Jurkat, Clone E6-1 (cell line): ENCODE results near the gene WFDC2.
A peak's percentile ranks its signal among the peaks of the same experiment; 100 is the strongest.

Experiments
- DNase-seq: peaks from one replicate; pipeline ENCODE4 v3.0.0-alpha.2; 2011; ENCODE audit warnings: low read depth, low spot score
- H3K4me3 ChIP-seq: 2 replicates; pipeline ENCODE4 v1.5.1; 2011; ENCODE audit warnings: mild to moderate bottlenecking, low read length, control low read depth, moderate library complexity

WFDC2 gene

GRCh38 chr20:45485388-45485787 is 15.8 kb downstream of the WFDC2 start:
- no peak for DNase-seq
- H3K4me3 ChIP-seq: no peak overlapping the region

GRCh38 chr20:45487231-45487635 is 17.7 kb downstream of the WFDC2 start:
- DNase-seq: no peak
- no peak overlapping the region for H3K4me3 ChIP-seq

DNA sequence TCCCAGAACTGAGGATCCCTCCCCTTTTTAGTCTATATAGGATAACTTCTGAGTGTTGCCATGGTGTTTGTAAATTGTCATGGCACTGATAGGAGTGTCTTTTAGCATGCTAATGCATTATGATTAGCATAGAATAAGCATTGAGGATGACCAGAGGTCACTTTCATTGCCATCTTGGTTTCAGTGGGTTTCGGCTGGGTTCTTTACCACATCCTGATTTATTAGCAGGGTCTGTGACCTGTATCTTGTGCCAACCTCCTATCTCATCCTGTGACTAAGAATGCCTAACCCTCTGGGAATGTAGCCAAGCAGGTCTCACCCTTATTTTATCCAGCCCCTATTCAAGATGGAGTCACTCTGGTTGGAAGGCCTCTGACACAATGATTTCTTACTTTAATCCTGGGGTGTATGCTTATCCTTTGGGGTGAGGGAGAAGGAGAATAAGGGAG is 19.6 kb downstream of the WFDC2 start:
- no peak overlapping the region for H3K4me3 ChIP-seq
- no peak for DNase-seq

- H3K4me3 ChIP-seq: no peak overlapping the region
- no peak for DNase-seq
Observed at GRCh38 chr20:45495501-45495941, 26.0 kb downstream of the WFDC2 start.

GRCh38 chr20:45496166-45496565 is 26.6 kb downstream of the WFDC2 start:
- DNase-seq: no peak
- no peak overlapping the region for H3K4me3 ChIP-seq

DNA sequence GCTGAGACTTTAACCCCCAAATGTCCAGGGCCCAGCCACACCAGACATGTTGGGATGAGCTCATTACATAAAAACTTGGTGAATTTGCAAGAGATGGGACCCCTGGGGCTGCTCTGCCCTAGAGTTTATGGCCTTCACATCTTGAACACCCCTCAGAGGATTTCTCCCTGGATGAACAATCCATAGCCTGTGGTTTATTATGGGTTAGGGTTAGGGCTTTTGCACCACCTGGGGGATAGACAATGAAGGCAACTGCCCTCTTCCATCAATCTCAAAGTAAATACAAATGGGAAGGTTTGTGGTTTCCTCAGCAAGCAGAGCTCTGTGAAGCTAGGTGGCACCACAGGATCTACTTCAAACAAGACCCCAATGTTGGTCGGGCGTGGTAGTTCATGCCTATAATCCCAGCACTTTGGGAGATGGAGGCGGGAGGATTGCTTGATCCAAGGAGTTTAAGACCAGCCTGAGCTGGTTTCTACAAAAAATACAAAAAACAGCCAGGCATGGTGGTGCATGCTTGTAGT is 28.5 kb downstream of the WFDC2 start:
- no peak overlapping the region for H3K4me3 ChIP-seq
- DNase-seq: peak; percentile 17

DNA sequence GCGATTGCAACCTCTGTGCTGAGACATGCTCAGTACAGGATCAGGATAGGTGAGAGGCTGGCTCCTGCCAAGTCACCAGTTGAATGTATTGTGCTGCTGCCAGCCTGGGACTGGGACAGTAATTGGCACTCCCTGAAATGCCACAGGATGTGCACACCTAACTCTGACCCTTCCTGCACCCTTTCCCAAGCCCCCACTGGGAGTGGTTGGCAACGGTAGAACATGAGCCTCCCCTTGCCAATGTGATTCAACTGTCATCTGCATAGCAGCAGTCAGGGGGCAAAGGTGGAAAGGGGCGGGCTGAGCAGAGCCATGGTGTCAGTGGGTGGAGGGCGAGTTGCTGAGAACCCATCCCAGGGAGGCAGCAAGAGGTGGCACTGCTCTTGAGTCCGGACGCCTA is 30.5 kb downstream of the WFDC2 start:
- H3K4me3 ChIP-seq: no peak overlapping the region
- no peak for DNase-seq

- no peak overlapping the region for H3K4me3 ChIP-seq
- no peak for DNase-seq
Observed at GRCh38 chr20:45501600-45501999, 32.0 kb downstream of the WFDC2 start.

- no peak for DNase-seq
- no peak overlapping the region for H3K4me3 ChIP-seq
Observed at GRCh38 chr20:45502561-45502960, 33.0 kb downstream of the WFDC2 start.

- no peak for DNase-seq
- H3K4me3 ChIP-seq: no peak overlapping the region
Observed at GRCh38 chr20:45503403-45503802, 33.9 kb downstream of the WFDC2 start.

- no peak for DNase-seq
- H3K4me3 ChIP-seq: no peak overlapping the region
Observed at GRCh38 chr20:45506398-45506797, 36.8 kb downstream of the WFDC2 start.

DNA sequence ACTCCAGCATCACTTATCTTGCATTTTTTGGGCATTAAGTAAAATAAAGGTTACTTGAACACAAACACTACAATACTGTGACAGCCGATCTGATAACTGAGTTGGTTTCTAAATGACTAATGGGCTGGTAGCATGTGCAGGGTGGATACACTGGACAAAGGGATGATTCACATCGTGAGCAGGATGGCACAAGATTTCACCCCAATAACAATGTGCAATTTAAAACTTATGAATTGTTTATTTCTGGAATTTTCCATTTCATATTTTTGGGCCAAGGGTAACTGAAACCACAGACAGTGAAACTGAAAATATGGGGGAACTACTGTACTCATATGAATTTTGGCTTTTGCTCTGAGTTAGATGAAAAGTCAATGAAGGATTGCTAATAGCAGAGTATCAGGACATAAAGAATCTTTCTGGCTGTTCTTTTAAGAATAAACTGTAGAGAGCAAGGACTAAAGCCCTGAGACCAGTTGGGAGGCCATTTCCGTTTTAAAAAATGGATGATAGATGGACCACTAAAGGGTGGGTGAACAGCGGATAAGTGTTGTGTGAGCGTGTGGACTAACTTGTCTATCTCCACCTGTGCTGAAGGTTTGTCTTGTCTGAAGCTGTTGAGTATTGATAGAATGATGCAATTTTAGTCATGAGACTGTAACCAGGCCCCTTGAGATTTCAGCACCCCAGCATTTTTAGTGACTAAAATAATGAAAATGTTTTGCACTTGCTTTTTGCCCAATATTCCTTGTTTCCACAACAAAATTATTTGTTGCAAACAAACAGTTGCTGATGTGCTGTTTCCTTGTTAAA is 37.7 kb downstream of the WFDC2 start:
- H3K4me3 ChIP-seq: no peak overlapping the region
- DNase-seq: no peak

DNA sequence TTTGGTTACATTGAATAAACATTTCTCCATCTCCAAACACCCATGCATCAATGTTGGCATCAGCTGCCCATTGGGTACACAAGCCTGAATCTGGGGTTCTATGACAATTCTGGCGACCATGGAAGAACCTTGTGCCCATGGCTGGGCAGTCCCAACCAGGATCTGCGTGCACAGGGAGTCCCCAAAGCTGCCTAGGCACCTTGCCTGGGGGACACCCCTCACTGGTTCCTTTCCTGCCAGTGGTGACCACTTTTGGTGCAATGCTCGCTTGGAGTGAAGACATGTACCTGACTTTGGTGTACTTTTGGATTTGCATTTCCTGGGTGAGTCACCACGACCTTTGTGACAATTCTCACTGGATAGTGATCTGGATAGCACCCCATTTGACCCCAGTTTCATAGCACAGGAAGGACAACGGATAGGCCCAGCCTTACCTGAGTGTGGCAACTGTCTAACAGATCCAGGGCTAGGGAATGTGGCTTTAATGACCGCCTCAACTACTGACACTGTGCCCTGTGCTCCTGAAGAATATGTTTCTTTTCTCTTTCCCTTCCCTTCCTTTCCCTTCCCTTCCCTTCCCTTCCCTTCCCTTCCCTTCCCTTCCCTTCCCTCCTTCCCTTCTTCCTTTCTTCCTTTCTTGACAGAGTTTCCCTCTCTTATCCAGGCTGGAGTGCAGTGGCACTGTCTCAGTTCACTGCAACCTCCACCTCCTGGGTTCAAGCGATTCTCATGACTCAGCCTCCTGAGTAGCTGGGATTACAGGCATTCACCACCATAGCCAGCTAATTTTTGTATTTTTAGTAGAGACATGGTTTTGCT is 38.7 kb downstream of the WFDC2 start:
- H3K4me3 ChIP-seq: no peak overlapping the region
- no peak for DNase-seq

DNA sequence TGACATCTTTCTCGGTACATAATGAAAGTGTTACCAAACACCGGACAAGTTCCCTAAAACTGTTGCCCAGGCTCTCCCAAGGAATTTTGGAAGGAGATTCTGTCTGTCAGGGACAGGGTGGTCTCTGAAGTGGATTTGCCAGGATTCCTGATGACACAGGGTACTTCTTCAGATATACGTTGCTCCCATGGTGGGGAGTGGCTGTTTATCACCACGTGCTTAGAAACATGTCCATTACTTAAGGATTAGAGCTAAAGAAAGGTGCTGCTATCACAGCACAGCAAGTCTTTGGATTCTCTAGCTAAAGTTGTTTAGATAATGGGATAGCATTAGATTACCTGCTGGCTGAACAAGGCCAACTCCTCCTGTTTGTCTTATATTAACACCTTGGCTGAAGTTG is 39.5 kb downstream of the WFDC2 start:
- DNase-seq: no peak
- H3K4me3 ChIP-seq: no peak overlapping the region

DNA sequence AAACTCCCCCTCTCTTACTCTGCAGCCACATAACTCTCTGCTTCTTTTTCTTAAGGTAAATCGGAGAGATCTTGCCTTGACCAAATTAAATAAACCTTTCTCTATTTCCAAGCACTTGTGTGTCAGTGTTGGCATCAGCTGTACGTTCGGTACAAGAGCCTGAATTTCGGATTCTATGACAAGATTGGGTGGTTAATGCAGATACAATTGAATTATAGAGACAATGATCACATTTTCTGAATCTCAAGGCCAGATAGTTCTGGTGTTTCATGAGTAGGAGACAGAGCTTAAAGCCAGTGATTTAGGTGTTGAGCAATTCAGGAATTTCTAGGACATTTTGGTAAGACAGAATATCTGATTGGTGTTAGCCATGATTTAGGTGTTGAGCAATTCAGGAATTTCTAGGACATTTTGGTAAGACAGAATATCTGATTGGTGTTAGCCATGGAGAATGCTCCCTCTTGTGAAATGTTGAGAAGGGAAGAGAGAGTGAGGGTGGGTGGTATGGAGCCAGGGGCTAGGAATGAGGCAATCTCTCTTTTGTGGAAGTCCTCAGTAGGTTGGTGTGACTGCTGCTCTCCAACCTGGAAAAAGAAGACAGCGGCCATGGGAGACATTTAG is 40.8 kb downstream of the WFDC2 start:
- no peak overlapping the region for H3K4me3 ChIP-seq
- DNase-seq: no peak

DNA sequence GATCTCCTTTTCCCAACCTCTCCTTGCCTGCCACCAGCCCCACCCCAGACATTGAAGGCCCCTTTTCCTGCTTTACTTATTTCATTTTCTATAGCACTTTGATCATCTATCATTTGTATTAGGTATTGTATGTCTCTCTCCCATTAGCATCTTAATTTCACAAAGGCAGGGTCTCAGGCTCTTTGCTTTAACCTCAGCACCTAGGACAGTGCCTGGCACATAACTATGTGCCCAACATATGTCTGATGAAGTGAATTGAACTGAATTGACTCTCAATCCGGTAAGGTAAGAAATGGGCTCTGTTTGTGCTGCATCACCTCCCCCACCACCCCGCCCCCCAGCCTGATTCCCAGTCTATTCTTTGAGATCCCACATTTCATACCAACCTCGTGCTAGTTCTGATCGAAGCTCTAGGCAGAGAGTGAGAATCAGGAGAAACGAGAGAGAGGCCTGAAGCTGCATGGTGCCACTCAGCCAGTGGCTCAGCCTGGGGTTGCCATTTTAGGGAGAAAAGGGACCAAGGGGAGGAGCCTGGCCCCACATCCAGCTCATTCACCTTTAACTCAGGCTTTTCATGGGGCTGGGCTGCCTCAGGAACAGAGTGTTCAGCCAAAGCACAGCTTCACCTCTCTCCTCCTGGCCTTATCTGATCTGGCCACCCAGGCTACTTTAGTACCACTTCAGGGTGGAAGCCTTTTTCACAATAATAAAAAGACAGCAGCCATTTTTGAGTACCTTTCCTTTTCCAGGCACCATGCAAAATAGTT is 45.8 kb downstream of the WFDC2 start, which contains the start of gene SPINT3:
TSS of gene SPINT3 (minus strand) at position 476 of the 767 bp plus-strand sequence. CDS start at position 462, 14 bp downstream.
- no peak for DNase-seq
- no peak within 1 kb of the TSS for H3K4me3 ChIP-seq

- DNase-seq: no peak
Observed at GRCh38 chr20:45518282-45518681, 48.7 kb downstream of the WFDC2 start.

GRCh38 chr20:45523821-45524220 is 54.3 kb downstream of the WFDC2 start:
- no peak overlapping the region for H3K4me3 ChIP-seq
- no peak for DNase-seq

More at GRCh38 chr20:45518282-45518681, 48.7 kb downstream of the WFDC2 start:
- H3K4me3 ChIP-seq: no peak overlapping the region

DNA sequence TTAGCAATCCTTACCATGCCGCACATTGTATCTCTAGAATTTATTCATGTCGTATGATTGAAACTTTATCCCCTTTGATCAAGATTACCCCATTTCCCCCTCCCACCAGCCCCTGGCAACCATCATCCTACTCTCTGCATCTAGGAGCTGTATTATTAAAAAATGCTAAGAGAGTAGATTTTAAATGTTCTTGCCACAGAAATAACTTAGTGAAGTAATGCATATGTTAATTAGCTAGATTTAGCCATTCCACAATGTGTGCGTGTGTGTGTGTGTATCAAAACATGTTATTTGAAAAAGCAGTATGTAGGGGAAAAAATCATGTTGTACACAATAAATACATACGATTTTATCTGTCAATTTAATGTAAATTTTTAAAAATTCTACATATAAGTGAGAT is 57.7 kb downstream of the WFDC2 start:
- DNase-seq: no peak
- no peak overlapping the region for H3K4me3 ChIP-seq
